22Rv1 (cell line): ENCODE results near the gene KNDC1.

ENCODE experiments used
- CTCF ChIP-seq: fragments of 450-650 bp; IDR thresholded peaks from 2 replicates; pipeline ENCODE4 v1.5.1; 2017; ENCODE audit warnings: mild to moderate bottlenecking
- ZFX ChIP-seq: fragments of 450-650 bp; IDR thresholded peaks from 2 replicates; pipeline ENCODE4 v1.6.1; 2017; ENCODE audit warnings: antibody characterized with exemption, borderline replicate concordance

- TF ChIP-seq CTCF (no peak), ZFX (no peak)
These were observed 42.3 kb upstream of the KNDC1 start for GRCh38 chr10:133117688-133118071.
